Measurements from ENCODE around the gene TRIM68.

Gene TRIM68

GRCh38 chr11:4644233-4644632 is 36.2 kb upstream of the TRIM68 start:
- no peaks in the 10 kb centered on the region for H3K36me3 ChIP-seq (ENCODE audit: control insufficient read depth in 2 of 2, insufficient read depth in 1 of 2, low read length in 2 of 2)
- H3K4me3 ChIP-seq (ENCODE audit: low read depth, low read length): no peak overlapping the region
- TF ChIP-seq ZNF394 (tag by site-specific recombination; IDR thresholded peaks at IDR 0.05; ENCODE audit: borderline replicate concordance): no peak
- TF ChIP-seq HOXA7 (CRISPR knock-in tag; IDR thresholded peaks at IDR 0.05; ENCODE audit: borderline replicate concordance): no peak
- TF ChIP-seq PBX3 (CRISPR knock-in tag; IDR thresholded peaks at IDR 0.05): no peak
- no peak for TF ChIP-seq ZNF624 (tag by site-specific recombination; IDR thresholded peaks at IDR 0.05)
- TF ChIP-seq ZNF121 (tag by site-specific recombination; IDR thresholded peaks at IDR 0.05): no peak
- no peak for TF ChIP-seq ZNF626 (tag by site-specific recombination; IDR thresholded peaks at IDR 0.05)
- TF ChIP-seq ZNF837 (tag by site-specific recombination; IDR thresholded peaks at IDR 0.05): no peak
- TF ChIP-seq ZSCAN18 (tag by site-specific recombination; IDR thresholded peaks at IDR 0.05): no peak
- TF ChIP-seq ZNF362 (tag by site-specific recombination; IDR thresholded peaks at IDR 0.05): no peak
- TF ChIP-seq ZFHX2 (tag by site-specific recombination; conservative IDR thresholded peaks at IDR 0.05): no peak
- no peak for TF ChIP-seq ZBTB26 (tag by site-specific recombination; optimal IDR thresholded peaks at IDR 0.05)
- TF ChIP-seq ZEB2 (tag by site-specific recombination; IDR thresholded peaks at IDR 0.05): no peak
- TF ChIP-seq ZSCAN23 (tag by site-specific recombination; IDR thresholded peaks at IDR 0.05): no peak
- TF ChIP-seq ZNF48 (tag by site-specific recombination; IDR thresholded peaks at IDR 0.05): no peak
- TF ChIP-seq ZNF785 (tag by site-specific recombination; IDR thresholded peaks at IDR 0.05): no peak
- no peak for TF ChIP-seq ZNF202 (tag by site-specific recombination; IDR thresholded peaks at IDR 0.05; ENCODE audit: borderline replicate concordance)
- TF ChIP-seq ZNF274 (IDR thresholded peaks at IDR 0.05; ENCODE audit: low read length): no peak
- TF ChIP-seq ZNF274 (tag by site-specific recombination; IDR thresholded peaks at IDR 0.05; ENCODE audit: borderline replicate concordance): no peak
- no peak for TF ChIP-seq ZNF792 (tag by site-specific recombination; IDR thresholded peaks at IDR 0.05)
- TF ChIP-seq ZNF18 (tag by site-specific recombination; IDR thresholded peaks at IDR 0.05): no peak
- no peak for TF ChIP-seq SCRT2 (tag by site-specific recombination; IDR thresholded peaks at IDR 0.05)
- no peak overlapping the region for H3K27ac ChIP-seq (ENCODE audit: extremely low read depth, low read depth, low read length)
- H3K9me3 ChIP-seq (ENCODE audit: control insufficient read depth, insufficient read depth, low read depth, low read length): no peaks in the 10 kb centered on the region
- CTCF ChIA-PET: interaction anchor here (0.6 kb wide), 1 partner anchor 10 kb away, joined by 3 read pairs; no protein-coding TSS in a partner anchor
- no peaks in the 10 kb centered on the region for H3K4me1 ChIP-seq (ENCODE audit: control insufficient read depth, insufficient read depth, low read length)
- POLR2A ChIA-PET: no interaction called here
